OCI-LY1 (cell line): ENCODE data around the gene PKN1.

Experiments
- H2AFZ ChIP-seq: fragments of 200-600 bp; sonication (generic), shearing (Covaris generic); 2 replicates; pipeline ENCODE4 v1.6.0; 2014; ENCODE audit warnings: antibody characterized with exemption, mild to moderate bottlenecking, low read length
- H3F3A ChIP-seq: fragments of 200-600 bp; sonication (generic), shearing (Covaris generic); 2 replicates; pipeline ENCODE4 v1.6.0; 2014; ENCODE audit warnings: mild to moderate bottlenecking, antibody characterized with exemption, low read length, moderate library complexity; ENCODE audit not compliant: insufficient read depth
- H3K27ac ChIP-seq: fragments of 200-600 bp; sonication (generic); 2 replicates; pipeline ENCODE4 v1.5.1; 2014; ENCODE audit warnings: low read length, mixed run types, mild to moderate bottlenecking, low read depth; ENCODE audit not compliant: poor library complexity, severe bottlenecking
- H3K27me3 ChIP-seq: fragments of 200-600 bp; sonication (generic); 2 replicates; pipeline ENCODE4 v1.6.0; 2014; ENCODE audit warnings: antibody characterized with exemption, mild to moderate bottlenecking, low read length, moderate library complexity; ENCODE audit not compliant: insufficient read depth
- H3K36me3 ChIP-seq: fragments of 200-600 bp; sonication (generic); 2 replicates; pipeline ENCODE4 v1.6.1; 2014; ENCODE audit warnings: mild to moderate bottlenecking, antibody characterized with exemption, low read length, moderate library complexity, mixed read lengths; ENCODE audit not compliant: insufficient read depth
- H3K4me1 ChIP-seq: fragments of 200-600 bp; sonication (generic); 2 replicates; pipeline ENCODE4 v1.5.1; 2014; ENCODE audit warnings: mild to moderate bottlenecking, low read length, moderate library complexity; ENCODE audit not compliant: insufficient read depth, severe bottlenecking
- H3K4me2 ChIP-seq: fragments of 200-600 bp; sonication (generic), shearing (Covaris generic); 2 replicates; pipeline ENCODE4 v1.6.1; 2014; ENCODE audit warnings: low read length
- H3K4me3 ChIP-seq: fragments of 200-600 bp; sonication (generic); 2 replicates; pipeline ENCODE4 v1.5.1; 2014; ENCODE audit warnings: low read length, low read depth, mild to moderate bottlenecking, mixed read lengths; ENCODE audit not compliant: poor library complexity, severe bottlenecking
- H3K79me2 ChIP-seq: fragments of 200-600 bp; shearing (Covaris generic); 2 replicates; pipeline ENCODE4 v1.6.1; 2016; ENCODE audit warnings: mixed run types, low read length, mixed read lengths; ENCODE audit not compliant: insufficient read depth
- H3K9ac ChIP-seq: fragments of 200-600 bp; sonication (generic), shearing (Covaris generic); 2 replicates; pipeline ENCODE4 v1.6.1; 2014; ENCODE audit warnings: mild to moderate bottlenecking, low read length, mixed read lengths
- H3K9me2 ChIP-seq: fragments of 200-600 bp; sonication (generic), shearing (Covaris generic); 2 replicates; pipeline ENCODE4 v1.6.1; 2014; ENCODE audit warnings: low read depth, mild to moderate bottlenecking, low read length, mixed read lengths
- H3K9me3 ChIP-seq: fragments of 200-600 bp; shearing (Covaris generic); 2 replicates; pipeline ENCODE4 v1.6.1; 2014; ENCODE audit warnings: low read length, mixed read lengths
- H4K20me1 ChIP-seq: fragments of 200-600 bp; sonication (generic), shearing (Covaris generic); 2 replicates; pipeline ENCODE4 v1.6.0; 2016; ENCODE audit warnings: mild to moderate bottlenecking, low read length; ENCODE audit not compliant: insufficient read depth
- CTCF ChIP-seq: fragments of 200-600 bp; sonication (generic), shearing (Covaris generic); IDR thresholded peaks from 2 replicates; pipeline ENCODE4 v1.5.1; 2017; ENCODE audit warnings: mild to moderate bottlenecking, antibody characterized with exemption, low read length, moderate library complexity, mixed read lengths
- EZH2 ChIP-seq: fragments of 200-600 bp; sonication (generic), shearing (Covaris generic); IDR thresholded peaks from 2 replicates; pipeline ENCODE4 v1.8.0; 2017; ENCODE audit warnings: borderline replicate concordance, mixed run types, mild to moderate bottlenecking, antibody characterized with exemption, low read length, moderate library complexity, mixed read lengths

Gene PKN1

DNA sequence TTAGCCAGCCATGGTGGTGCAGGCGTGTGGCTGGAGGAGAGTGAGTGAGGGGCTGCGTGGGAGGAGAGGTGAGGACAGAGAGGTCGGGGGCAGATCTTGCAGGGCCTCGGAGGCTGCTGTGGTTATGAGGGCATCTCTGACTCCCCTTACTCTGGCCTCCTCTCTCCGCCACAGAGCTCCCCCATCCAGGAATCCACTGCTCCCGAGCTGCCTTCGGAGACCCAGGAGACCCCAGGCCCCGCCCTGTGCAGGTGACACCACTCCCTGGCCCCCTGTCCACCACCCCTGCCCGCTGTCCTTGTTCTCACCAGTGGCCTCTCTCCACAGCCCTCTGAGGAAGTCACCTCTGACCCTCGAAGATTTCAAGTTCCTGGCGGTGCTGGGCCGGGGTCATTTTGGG lies 34.3 kb downstream of the PKN1 start:
- H2AFZ ChIP-seq, result no peak overlapping the region
- peaks cover 6% of the 10 kb centered on the region for H3K4me1 ChIP-seq
- no peak overlapping the region for H3K4me2 ChIP-seq
- H3K27ac ChIP-seq, result no peak overlapping the region
- no peak overlapping the region for H3K9ac ChIP-seq
- H3K4me3 ChIP-seq, result no peak overlapping the region
- no peaks in the 10 kb centered on the region for H3K9me3 ChIP-seq
- no peaks in the 10 kb centered on the region for H3K27me3 ChIP-seq
- no peaks in the 10 kb centered on the region for H4K20me1 ChIP-seq
- H3K9me2 ChIP-seq, result no peaks in the 10 kb centered on the region
- H3K79me2 ChIP-seq, result no peaks in the 10 kb centered on the region
- H3K36me3 ChIP-seq, result peaks cover 63% of the 10 kb centered on the region
- no peak for TF ChIP-seq EZH2
- no peak for TF ChIP-seq CTCF
- H3F3A ChIP-seq, result no peaks in the 10 kb centered on the region

- Histone ChIP-seq H4K20me1 (no peaks in the 10 kb centered on the region), H3F3A (no peaks in the 10 kb centered on the region), H3K4me2 (no peak overlapping the region), H3K79me2 (no peaks in the 10 kb centered on the region), H3K27me3 (no peaks in the 10 kb centered on the region), H3K4me1 (peaks cover 9% of the 10 kb centered on the region), H3K9ac (no peak overlapping the region), H3K27ac (no peak overlapping the region), H2AFZ (no peak overlapping the region), H3K36me3 (peaks cover 59% of the 10 kb centered on the region), H3K9me3 (no peaks in the 10 kb centered on the region), H3K4me3 (no peak overlapping the region), H3K9me2 (no peaks in the 10 kb centered on the region)
- TF ChIP-seq CTCF, result no peak
Measured at GRCh38 chr19:14467816-14468215, 34.7 kb downstream of the PKN1 start.

GRCh38 chr19:14470031-14470876 lies 37.1 kb downstream of the PKN1 start:
- Histone ChIP-seq H3K36me3 (peaks cover 36% of the 10 kb centered on the region), H4K20me1 (no peaks in the 10 kb centered on the region), H3K4me1 (peaks cover 9% of the 10 kb centered on the region), H3K4me2 (no peak overlapping the region), H3K9me3 (no peaks in the 10 kb centered on the region), H2AFZ (no peak overlapping the region), H3K27ac (no peak overlapping the region), H3K79me2 (no peaks in the 10 kb centered on the region), H3K9me2 (no peaks in the 10 kb centered on the region), H3F3A (no peaks in the 10 kb centered on the region), H3K4me3 (no peak overlapping the region), H3K27me3 (no peaks in the 10 kb centered on the region), H3K9ac (no peak overlapping the region)
- TF ChIP-seq CTCF (no peak), EZH2 (no peak)
